Neural crest cell (in vitro differentiated cells): ENCODE measurements around the gene ZSCAN5B. TPM values are rescaled to one million over a fixed set of nuclear protein-coding genes. Genes with fewer than 3 reads are reported as not detected.

ENCODE experiments used
- DNase-seq: peaks from one replicate; pipeline ENCODE4 v3.0.0; 2021; ENCODE audit warnings: low read depth, mixed read lengths, low spot score
- H3K27ac Mint-ChIP-seq: one replicate; pipeline ENCODE4 v1.8.0; 2021; ENCODE audit warnings: mild to moderate bottlenecking, mixed read lengths; ENCODE audit not compliant: unreplicated experiment
- H3K27me3 Mint-ChIP-seq: 2 replicates; pipeline ENCODE4 v1.8.0; 2021; ENCODE audit warnings: low read depth, mild to moderate bottlenecking, mixed read lengths
- H3K36me3 Mint-ChIP-seq: 2 replicates; pipeline ENCODE4 v1.8.0; 2021; ENCODE audit warnings: low read depth, mild to moderate bottlenecking, mixed read lengths
- H3K4me1 Mint-ChIP-seq: 2 replicates; pipeline ENCODE4 v1.8.0; 2021; ENCODE audit warnings: mixed read lengths
- H3K4me3 Mint-ChIP-seq: one replicate; pipeline ENCODE4 v1.8.0; 2021; ENCODE audit warnings: mild to moderate bottlenecking, mixed read lengths
- H3K9me3 Mint-ChIP-seq: 2 replicates; pipeline ENCODE4 v1.8.0; 2021; ENCODE audit warnings: mixed read lengths
- total RNA-seq: library from RNA; stranded (reverse); gene quantifications from 2 replicates; pipeline ENCODE4 v1.2.1, GENCODE V29; 2021
- TF ChIP-seq, protein P1 (sequence below): fragments of 200-600 bp; sonication (generic); conservative IDR thresholded peaks from 2 replicates; pipeline ENCODE4 v1.5.0; 2021; ENCODE audit warnings: antibody characterized with exemption, mild to moderate bottlenecking

The ZSCAN5B gene
- total RNA-seq, 1 donor from 2014 or later, result not detected

DNA sequence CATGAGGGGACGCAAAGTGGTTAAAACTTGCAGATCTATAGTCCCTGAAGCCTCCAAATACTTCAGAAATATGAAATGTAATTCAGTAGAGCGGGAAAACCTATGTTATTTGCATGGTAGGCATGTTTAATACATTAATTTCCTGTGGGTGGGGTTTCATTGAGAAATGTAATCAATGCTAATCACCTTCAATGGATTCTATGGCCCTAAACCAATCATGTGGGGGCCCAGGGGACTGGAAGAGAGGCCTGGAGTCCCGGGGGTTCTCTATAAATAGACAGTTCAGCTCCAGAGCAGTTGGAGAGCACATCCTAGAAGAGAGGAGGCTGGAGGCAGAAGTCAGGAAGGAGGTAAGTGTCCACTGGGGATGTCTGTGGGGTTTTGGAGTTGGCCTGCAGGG, 4.4 kb upstream of the ZSCAN5B start, which contains the start of gene ZSCAN5C:
ZSCAN5C (plus strand) TSS at position 301 of the 400 bp plus-strand sequence. CDS start 3,641 bp downstream, outside the sequence.
- no peaks in the 10 kb centered on the region for H3K4me1 Mint-ChIP-seq
- H3K9me3 Mint-ChIP-seq, result no peaks in the 10 kb centered on the region
- H3K4me3 Mint-ChIP-seq, result no peak within 1 kb of the TSS
- peaks cover 31% of the 10 kb centered on the region for H3K27me3 Mint-ChIP-seq
- DNase-seq, result no peak
- TF ChIP-seq, protein P1, sequence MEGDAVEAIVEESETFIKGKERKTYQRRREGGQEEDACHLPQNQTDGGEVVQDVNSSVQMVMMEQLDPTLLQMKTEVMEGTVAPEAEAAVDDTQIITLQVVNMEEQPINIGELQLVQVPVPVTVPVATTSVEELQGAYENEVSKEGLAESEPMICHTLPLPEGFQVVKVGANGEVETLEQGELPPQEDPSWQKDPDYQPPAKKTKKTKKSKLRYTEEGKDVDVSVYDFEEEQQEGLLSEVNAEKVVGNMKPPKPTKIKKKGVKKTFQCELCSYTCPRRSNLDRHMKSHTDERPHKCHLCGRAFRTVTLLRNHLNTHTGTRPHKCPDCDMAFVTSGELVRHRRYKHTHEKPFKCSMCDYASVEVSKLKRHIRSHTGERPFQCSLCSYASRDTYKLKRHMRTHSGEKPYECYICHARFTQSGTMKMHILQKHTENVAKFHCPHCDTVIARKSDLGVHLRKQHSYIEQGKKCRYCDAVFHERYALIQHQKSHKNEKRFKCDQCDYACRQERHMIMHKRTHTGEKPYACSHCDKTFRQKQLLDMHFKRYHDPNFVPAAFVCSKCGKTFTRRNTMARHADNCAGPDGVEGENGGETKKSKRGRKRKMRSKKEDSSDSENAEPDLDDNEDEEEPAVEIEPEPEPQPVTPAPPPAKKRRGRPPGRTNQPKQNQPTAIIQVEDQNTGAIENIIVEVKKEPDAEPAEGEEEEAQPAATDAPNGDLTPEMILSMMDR, result no peak
- no peaks in the 10 kb centered on the region for H3K36me3 Mint-ChIP-seq
- H3K27ac Mint-ChIP-seq, result no peak within 1 kb of the TSS

DNA sequence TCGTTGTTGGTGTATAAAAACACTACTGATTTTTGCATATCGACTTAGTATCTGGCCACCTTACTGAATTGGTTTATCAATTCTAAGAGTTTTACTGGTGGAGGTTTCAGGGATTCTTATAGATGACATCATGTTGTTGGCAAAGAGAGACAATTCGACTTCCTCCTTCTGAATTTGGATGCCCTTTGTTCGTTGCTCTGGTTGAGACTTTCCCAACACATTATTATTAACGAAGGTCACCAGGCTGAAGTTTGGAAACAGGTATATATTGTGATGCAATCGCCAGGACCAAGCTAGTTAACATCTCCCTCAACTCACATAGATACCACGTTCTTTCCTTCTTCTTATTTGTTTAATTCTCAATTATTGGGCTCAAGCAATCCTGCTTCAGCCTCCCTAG, 2.1 kb upstream of the ZSCAN5B start:
- no peak overlapping the region for H3K4me3 Mint-ChIP-seq
- H3K27ac Mint-ChIP-seq, result no peak overlapping the region
- no peaks in the 10 kb centered on the region for H3K36me3 Mint-ChIP-seq
- DNase-seq, result no peak
- H3K9me3 Mint-ChIP-seq, result no peaks in the 10 kb centered on the region
- H3K27me3 Mint-ChIP-seq, result peaks cover 21% of the 10 kb centered on the region
- H3K4me1 Mint-ChIP-seq, result no peaks in the 10 kb centered on the region
- TF ChIP-seq, protein P1, result no peak

DNA sequence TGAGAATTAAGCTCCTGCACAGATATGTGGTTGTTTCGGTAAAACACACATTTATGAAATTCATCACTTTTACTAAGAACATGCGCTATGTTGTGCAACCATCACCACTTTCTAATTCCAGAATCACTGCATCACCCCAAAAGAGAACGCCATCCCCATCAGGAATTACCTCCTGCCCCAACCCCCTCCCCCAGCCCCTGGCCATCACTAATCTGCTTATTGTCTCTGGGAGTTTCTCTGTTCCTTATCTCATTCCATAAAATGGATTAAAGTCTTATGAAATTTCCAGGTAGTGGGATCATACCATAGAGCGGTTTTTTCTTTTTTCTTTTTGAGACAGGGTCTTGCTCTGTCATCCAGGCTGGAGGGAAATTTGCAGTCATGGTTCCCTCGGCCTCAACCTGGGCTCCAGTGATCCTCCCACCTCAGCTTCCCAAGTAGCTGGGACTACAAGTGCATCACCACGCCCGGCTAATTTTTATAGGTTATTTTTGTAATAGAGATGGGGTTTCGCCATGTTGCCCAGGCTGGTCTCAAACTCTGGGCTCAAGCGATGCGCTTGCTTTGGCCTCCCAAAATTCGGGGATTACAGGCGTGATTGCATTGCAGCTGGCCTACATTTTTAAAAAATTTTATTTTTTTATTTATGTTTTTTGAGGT, 3.5 kb downstream of the ZSCAN5B start:
- Mint-ChIP-seq H3K27ac (no peak overlapping the region), H3K36me3 (no peaks in the 10 kb centered on the region), H3K4me1 (no peaks in the 10 kb centered on the region), H3K4me3 (no peak overlapping the region), H3K27me3 (no peaks in the 10 kb centered on the region), H3K9me3 (no peaks in the 10 kb centered on the region)
- TF ChIP-seq, protein P1, result no peak
- no peak for DNase-seq

DNA sequence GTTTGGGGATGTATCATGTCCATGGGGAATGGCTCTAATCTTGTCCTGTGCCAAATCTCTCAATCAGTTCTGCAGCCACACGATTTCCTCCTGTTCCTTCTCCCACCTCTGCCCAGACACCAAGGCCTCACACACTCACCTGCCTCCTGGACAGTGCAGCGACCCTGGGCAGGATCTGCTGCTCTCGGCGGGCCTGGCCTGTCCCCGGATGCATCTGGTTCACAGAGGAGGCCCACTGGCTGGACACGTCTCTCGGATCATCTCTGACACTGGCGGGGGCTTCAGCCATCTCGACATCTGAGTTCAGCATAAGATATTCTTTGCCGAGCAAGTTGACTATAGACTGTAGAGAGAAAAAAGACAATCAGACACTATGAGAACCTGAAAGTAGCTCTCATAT, 5.9 kb downstream of the ZSCAN5B start:
- TF ChIP-seq, protein P1, result no peak
- Mint-ChIP-seq H3K27me3 (no peaks in the 10 kb centered on the region), H3K9me3 (no peaks in the 10 kb centered on the region), H3K4me1 (no peaks in the 10 kb centered on the region), H3K27ac (no peak overlapping the region), H3K4me3 (no peak overlapping the region), H3K36me3 (no peaks in the 10 kb centered on the region)
- DNase-seq, result no peak

DNA sequence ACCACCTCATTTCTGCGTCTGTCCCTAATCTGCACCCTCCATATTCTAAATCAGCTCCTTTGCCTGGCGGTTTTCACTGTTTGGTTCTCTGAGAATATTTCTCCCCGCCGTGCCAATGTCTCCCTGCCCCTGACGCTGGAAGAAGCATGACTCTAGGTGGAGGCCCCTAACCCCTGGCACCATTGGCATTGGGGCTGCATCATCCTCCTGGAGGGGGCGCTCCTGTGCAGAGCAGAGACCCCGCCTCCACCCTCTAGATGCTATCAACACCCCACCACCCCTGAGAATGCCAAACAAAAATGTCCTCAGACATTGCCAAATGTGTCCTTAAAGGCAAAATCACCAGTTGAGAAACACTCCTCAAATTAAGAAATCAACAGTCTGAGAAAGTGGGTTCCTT, 6.5 kb downstream of the ZSCAN5B start:
- TF ChIP-seq, protein P1, result no peak
- H3K27me3 Mint-ChIP-seq, result no peaks in the 10 kb centered on the region
- no peaks in the 10 kb centered on the region for H3K9me3 Mint-ChIP-seq
- DNase-seq, result no peak
- H3K4me3 Mint-ChIP-seq, result no peak overlapping the region
- no peak overlapping the region for H3K27ac Mint-ChIP-seq
- no peaks in the 10 kb centered on the region for H3K36me3 Mint-ChIP-seq
- H3K4me1 Mint-ChIP-seq, result no peaks in the 10 kb centered on the region
